Placental pericyte (primary cell): ENCODE results near the gene RND2. TPM values are rescaled to one million over a fixed set of nuclear protein-coding genes. Genes with fewer than 3 reads are reported as not detected.

ENCODE experiments used
- total RNA-seq: library from RNA; depleted of rRNA; stranded (reverse); fragments of >200 nt; gene quantifications from 2 replicates; pipeline ENCODE4 v1.2.3, GENCODE V29; 2012

RND2 gene, protein sequence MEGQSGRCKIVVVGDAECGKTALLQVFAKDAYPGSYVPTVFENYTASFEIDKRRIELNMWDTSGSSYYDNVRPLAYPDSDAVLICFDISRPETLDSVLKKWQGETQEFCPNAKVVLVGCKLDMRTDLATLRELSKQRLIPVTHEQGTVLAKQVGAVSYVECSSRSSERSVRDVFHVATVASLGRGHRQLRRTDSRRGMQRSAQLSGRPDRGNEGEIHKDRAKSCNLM
- total RNA-seq, result under 0.01 and 0.88 TPM in 2 replicates

DNA sequence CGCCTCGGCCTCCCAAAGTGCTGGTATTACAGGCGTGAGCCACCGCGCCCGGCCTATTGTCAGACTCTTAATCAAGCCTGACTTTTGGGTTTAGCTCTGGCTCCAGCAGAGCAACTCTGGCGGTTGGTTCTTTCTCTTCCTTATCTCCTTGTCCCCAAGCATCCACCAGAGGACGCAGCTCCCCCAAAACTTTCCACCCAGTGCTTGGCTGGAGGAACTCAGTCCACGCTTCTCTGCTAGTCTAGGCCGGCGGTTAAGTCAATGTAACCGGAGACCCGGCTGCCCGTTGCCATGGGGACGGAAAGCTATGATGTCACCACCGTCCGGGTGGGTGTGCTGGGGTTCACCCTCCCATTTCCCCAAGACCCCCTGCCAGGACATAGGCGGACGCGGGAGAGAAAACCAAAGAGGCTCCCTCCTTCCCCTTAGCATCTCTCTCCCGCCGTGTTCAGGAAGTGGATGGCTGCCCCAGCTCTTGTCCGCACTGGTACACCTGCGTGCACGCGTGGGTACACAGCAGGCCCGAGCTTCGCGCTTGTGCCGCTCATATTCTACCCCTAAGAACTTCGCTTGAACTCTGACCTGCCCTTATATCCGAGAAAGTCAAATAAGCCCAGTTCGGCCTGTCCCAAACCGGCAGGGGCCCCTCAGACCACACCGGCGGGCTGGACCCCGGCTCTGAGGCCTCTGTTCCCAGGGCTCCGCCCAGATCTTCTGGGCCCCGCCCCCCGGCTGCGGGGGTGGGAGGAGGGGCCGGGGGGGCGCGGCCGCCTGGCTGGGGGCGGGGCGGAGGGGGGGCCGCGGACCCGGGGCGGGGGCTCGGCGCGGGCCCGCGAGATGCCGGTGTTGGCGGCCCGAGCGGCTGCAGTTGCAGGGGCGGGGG lies at the start of gene RND2:
Gene RND2, plus strand, starts transcription at position 825 of the 883 bp plus-strand sequence. CDS start 117 bp downstream, outside the sequence.

DNA sequence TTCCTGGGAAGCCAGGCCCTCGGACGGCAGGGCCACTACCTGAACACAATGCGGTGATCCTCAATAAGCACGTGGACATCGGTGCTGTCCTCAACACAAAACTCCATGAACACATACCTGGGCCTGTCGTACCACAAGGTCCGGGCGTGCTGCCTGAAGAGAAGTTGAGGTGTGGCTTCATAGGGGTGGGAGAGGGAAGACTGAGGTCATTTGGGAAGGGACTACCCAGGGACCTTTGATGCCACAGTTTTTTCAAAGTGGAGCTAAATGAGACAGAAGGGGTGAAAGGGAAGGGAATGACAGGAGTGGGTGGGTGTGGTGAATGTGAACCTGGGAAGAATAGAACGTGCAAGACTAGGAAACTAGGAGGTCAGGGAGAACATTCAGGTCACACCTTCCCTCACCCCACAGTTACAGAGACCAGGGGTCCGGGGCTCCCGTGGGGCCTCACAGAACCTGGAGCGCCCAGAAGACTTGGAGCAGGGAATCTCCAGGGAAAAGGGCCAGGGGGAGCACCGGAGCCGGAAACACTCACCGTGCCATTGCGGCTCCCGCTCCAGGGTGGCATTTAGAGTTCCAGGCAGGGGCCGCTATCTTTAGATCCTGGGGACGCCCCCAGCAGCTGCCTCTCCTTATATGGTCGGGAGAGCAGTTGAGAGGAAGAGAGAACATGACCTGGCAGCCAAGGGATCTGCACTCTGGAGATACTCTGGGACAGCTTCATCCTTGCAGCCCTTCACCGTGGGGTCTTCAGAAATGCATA lies 45.3 kb upstream of the RND2 start, which contains the start of gene PTGES3L:
Gene PTGES3L, minus strand, starts transcription at position 570 of the 763 bp plus-strand sequence. Its CDS starts 27 bp downstream, at position 543.

DNA sequence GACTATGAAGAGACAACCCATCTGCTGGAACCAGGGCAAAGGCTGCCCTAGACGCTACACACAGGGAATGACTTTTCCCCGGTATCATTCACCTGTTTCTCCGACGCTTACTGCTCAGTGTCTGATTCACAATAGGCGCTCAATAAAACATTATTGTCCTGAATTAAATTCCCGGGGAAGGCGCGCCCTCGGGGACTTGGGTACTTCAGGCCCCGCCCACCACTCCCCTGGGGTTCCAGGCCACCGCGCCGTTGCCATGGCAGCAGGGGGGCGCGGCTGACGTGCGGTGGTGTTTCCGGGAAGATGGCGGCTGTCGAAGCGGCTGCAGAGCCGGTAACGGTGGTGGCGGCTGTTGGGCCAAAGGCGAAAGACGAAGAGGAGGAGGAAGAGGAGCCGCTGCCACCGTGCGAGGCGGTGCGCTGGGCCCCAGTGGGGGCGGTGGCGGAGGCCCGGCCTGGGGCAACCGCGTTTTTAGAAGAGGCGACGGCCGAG lies 44.7 kb upstream of the RND2 start, which contains the start of gene RUNDC1:
Gene RUNDC1, plus strand, starts transcription at position 292 of the 492 bp plus-strand sequence. Its CDS starts 12 bp downstream, at position 304.

DNA sequence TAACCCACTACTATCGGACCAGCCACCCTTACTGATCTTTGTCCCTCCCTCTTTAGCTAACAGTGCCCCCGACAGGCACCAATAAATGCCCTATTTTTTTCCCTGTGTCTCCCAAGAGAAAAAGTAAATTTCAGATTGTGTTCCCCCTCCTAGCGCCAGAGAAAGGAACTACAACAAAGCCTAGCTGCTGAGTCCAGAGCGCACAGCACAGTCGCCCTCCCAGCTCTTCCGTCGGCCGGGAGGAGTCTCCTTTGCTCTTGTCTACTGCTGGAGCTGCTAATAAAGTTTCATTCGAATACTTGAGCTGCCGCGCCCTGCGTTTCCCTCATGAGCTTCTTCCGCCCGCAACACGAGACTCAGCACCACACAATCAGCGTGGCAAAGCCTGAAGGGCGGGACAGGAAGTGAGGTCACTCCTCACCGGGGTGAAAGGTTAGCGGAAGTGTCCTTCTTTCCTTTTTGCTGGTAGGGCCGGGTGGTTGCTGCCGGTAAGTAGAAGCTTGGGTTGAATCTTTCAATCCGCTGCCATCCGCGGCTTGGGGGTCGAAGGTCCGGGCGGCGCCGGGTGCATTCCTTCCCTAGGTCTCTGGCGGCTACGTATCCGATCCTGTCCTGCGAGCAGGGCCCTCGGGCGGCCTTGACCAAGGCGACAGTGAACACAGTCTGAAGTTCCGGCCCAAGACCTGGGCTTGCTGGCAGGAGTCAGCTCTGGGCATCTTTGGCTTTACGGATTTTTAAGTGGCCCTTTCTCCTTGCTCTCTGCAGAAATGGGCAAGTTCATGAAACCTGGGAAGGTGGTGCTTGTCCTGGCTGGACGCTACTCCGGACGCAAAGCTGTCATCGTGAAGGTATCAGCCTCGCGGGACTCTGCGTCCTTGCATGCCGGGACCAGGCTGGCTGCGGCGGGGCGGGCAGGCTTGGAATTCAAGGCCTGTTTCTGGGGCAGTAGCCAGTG lies 26.8 kb upstream of the RND2 start, which contains the start of gene RPL27:
Gene RPL27, plus strand, starts transcription at position 436 of the 955 bp plus-strand sequence. Its CDS starts 332 bp downstream, at position 768.

DNA sequence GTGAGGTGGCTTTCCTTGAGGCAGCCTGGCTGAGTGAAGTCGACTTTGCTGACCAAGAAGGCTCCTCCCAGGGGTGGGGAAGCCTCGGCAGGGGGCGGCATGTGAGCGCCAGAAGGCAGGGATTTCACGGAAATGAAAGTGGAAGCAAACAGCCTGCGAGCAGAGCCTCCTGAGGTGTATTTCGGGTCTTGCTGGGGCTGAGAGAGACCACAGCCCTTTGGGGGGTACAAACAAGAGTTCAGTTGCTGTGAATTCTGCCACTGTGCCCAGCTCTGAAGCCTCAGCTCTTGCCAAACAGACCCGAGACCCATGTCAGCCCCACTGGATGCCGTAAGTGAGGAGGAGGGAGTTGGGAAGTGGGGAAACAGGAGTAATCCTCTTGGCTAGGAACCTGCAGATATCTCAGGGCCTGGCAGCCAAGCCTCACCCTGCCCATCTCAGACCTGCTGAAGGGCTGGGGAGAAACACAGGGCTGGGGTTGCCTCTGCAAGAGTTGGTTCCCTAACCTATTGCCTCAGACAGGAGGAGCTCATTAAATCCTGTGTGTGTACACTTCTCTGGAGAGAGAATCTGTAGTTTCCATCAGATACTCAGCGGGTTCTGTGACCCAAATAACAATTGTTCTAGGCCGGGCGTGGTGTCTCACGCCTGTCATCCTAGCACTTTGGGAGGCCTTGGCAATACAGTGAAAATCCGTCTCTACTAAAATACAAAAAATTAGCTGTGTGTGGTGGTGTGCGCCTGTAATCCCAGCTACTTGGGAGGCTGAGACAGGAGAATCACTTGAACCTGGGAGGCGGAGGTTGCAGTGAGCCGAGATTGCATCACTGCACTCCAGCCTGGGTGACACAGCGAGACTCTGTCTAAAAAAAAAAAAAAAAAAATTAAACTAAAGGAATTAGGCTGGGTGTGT lies 18.1 kb upstream of the RND2 start, which contains the start of gene IFI35:
Gene IFI35, plus strand, starts transcription at position 146 of the 913 bp plus-strand sequence. Its CDS starts 164 bp downstream, at position 310.

DNA sequence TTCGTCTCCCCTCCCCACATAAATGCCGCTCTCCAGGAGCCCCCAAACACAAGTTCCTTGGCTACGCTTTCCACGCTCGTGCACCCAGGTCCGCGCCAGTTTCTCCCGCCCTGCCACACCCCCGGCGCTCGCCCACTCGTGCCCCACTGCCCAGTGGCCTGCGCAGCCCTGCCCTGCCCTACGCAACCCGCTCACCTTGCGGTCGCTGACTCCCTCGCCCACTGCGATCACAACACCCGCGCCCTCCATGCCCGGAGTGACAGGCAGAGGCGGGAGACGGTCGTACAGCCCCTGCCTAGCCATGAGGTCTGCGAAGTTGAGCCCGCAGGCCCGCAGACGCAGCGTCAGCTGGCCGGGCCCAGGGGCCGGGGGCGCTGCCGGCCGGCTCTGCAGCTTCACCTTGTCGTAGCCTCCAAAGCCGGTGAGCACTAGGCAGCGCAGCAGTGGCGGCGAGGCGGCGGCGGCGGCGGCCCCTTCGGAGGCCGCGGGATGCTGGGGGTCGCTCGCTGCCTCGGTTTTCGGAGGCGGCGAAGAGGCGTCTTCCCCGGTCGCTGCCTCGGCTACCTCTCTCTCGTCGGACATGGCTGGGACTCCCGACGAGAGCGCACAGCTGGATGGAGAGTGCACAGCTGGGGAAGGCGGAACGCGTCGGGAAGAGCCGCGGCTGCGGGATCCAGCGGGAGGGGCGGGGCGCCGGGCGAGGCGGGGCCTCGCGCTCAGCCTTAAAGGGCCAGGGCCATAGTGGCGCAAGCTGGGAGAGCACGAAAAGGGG lies 3.1 kb upstream of the RND2 start, which contains the start of gene VAT1:
Gene VAT1, minus strand, starts transcription at position 645 of the 772 bp plus-strand sequence. Its CDS starts 63 bp downstream, at position 582.

Other genes with a start within 250 kb of the RND2 start
- gene WNK4, start 244.6 kb upstream of the RND2 start, total RNA-seq, result 0.44 and 1.0 TPM in 2 replicates
- 32.4 and 59.3 TPM in 2 replicates for gene COA3, start 226.5 kb upstream of the RND2 start, total RNA-seq
- gene CNTD1, start 226.4 kb upstream of the RND2 start, total RNA-seq, result under 0.01 TPM in 1 of 2 replicates, not detected in the other
- 77.9 and 79.9 TPM in 2 replicates for gene BECN1, start 200.9 kb upstream of the RND2 start, total RNA-seq
- gene PSME3, start 191.8 kb upstream of the RND2 start, total RNA-seq, result 74.0 and 146 TPM in 2 replicates
- gene AOC2, start 180.7 kb upstream of the RND2 start, total RNA-seq, result 0.44 and 0.72 TPM in 2 replicates
- gene AOC3, start 174.0 kb upstream of the RND2 start, total RNA-seq, result under 0.01 and 0.22 TPM in 2 replicates
- not detected in 2 replicates for gene G6PC1, start 124.4 kb upstream of the RND2 start, total RNA-seq
- gene AARSD1, start 60.8 kb upstream of the RND2 start, total RNA-seq, result 16.0 and 17.3 TPM in 2 replicates
- gene PTGES3L, start 45.2 kb upstream of the RND2 start, total RNA-seq, result 0.66 and 1.9 TPM in 2 replicates
- 10.7 and 12.0 TPM in 2 replicates for gene RUNDC1, start 44.7 kb upstream of the RND2 start, total RNA-seq
- gene RPL27, start 26.8 kb upstream of the RND2 start, total RNA-seq, result 633 and 1,027 TPM in 2 replicates
- 21.8 and 23.9 TPM in 2 replicates for gene IFI35, start 18.4 kb upstream of the RND2 start, total RNA-seq
- 314 and 543 TPM in 2 replicates for gene VAT1, start 2.8 kb upstream of the RND2 start, total RNA-seq
- gene BRCA1, start 100.1 kb downstream of the RND2 start, total RNA-seq, result 4.2 and 34.9 TPM in 2 replicates
- gene NBR1, start 146.0 kb downstream of the RND2 start, total RNA-seq, result 95.2 and 109 TPM in 2 replicates
- gene TMEM106A, start 186.6 kb downstream of the RND2 start, total RNA-seq, result 9.8 and 11.7 TPM in 2 replicates
- not detected in 2 replicates for gene CCDC200, start 203.4 kb downstream of the RND2 start, total RNA-seq
- gene RNU2-1, start 208.7 kb downstream of the RND2 start, total RNA-seq, result not detected in 2 replicates